Trophoblast cell (in vitro differentiated cells and primary cell): ENCODE measurements around the gene HDAC8.

Experiments used
- DNase-seq, 2 donors: peaks; one replicate each; pipeline ENCODE4 v3.0.0-alpha.2; 2016
- H2AFZ ChIP-seq: 2 replicates; pipeline ENCODE4 v1.6.1; 2013; ENCODE audit warnings: low read length, moderate library complexity, mild to moderate bottlenecking; ENCODE audit not compliant: insufficient read depth, poor library complexity
- H2AK5ac ChIP-seq: 2 replicates; pipeline ENCODE4 v1.6.1; 2013; ENCODE audit warnings: mild to moderate bottlenecking, low read length
- H2BK120ac ChIP-seq: 2 replicates; pipeline ENCODE4 v1.6.1; 2013; ENCODE audit warnings: low read length, mild to moderate bottlenecking, moderate library complexity; ENCODE audit not compliant: insufficient read depth, poor library complexity
- H2BK12ac ChIP-seq: 2 replicates; pipeline ENCODE4 v1.6.1; 2013; ENCODE audit warnings: mild to moderate bottlenecking, low read length, moderate library complexity
- H2BK5ac ChIP-seq: 2 replicates; pipeline ENCODE4 v1.6.1; 2013; ENCODE audit warnings: low read length, low read depth, moderate library complexity, mild to moderate bottlenecking; ENCODE audit not compliant: poor library complexity
- H3K14ac ChIP-seq: 2 replicates; pipeline ENCODE4 v1.6.1; 2013; ENCODE audit warnings: mild to moderate bottlenecking, low read length
- H3K18ac ChIP-seq: 2 replicates; pipeline ENCODE4 v1.6.1; 2013; ENCODE audit warnings: mild to moderate bottlenecking, low read length
- H3K23ac ChIP-seq: 2 replicates; pipeline ENCODE4 v1.6.1; 2013; ENCODE audit warnings: low read length
- H3K27ac ChIP-seq: 2 replicates; pipeline ENCODE4 v1.5.1; 2013; ENCODE audit warnings: low read depth, mild to moderate bottlenecking, inconsistent platforms, low read length, moderate library complexity
- H3K27me3 ChIP-seq: 2 replicates; pipeline ENCODE4 v1.6.1; 2013; ENCODE audit warnings: inconsistent platforms, mild to moderate bottlenecking, low read length, moderate library complexity; ENCODE audit not compliant: insufficient read depth
- H3K36me3 ChIP-seq, 2 experiments: 1 replicate in 1 of 2; 2 replicates in 1 of 2; pipeline ENCODE4 v1.6.1; 2013; ENCODE audit warnings: low read length in 2 of 2, mild to moderate bottlenecking in 2 of 2, moderate library complexity in 1 of 2; ENCODE audit not compliant: insufficient read depth in 2 of 2, control insufficient read depth in 1 of 2
- H3K4ac ChIP-seq: 2 replicates; pipeline ENCODE4 v1.6.1; 2013; ENCODE audit warnings: low read depth, mild to moderate bottlenecking, low read length, moderate library complexity
- H3K4me1 ChIP-seq, 2 experiments: 1 replicate in 1 of 2; 2 replicates in 1 of 2; pipeline ENCODE4 v1.6.1; 2013; ENCODE audit warnings: low read length in 2 of 2, mild to moderate bottlenecking in 2 of 2, moderate library complexity in 1 of 2; ENCODE audit not compliant: insufficient read depth in 2 of 2, control insufficient read depth in 1 of 2
- H3K4me2 ChIP-seq: 2 replicates; pipeline ENCODE4 v1.6.1; 2013; ENCODE audit warnings: inconsistent platforms, mild to moderate bottlenecking, low read length, moderate library complexity
- H3K4me3 ChIP-seq: 2 replicates; pipeline ENCODE4 v1.5.1; 2013; ENCODE audit warnings: mild to moderate bottlenecking, low read depth, low read length, inconsistent platforms
- H3K79me1 ChIP-seq: one replicate; pipeline ENCODE4 v1.6.1; 2013; ENCODE audit warnings: low read length
- H3K79me2 ChIP-seq: 2 replicates; pipeline ENCODE4 v1.6.1; 2013; ENCODE audit warnings: low read length, mild to moderate bottlenecking; ENCODE audit not compliant: control insufficient read depth, insufficient read depth, poor library complexity
- H3K9ac ChIP-seq: 2 replicates; pipeline ENCODE4 v1.6.1; 2013; ENCODE audit warnings: mild to moderate bottlenecking, low read length
- H3K9me3 ChIP-seq: 2 replicates; pipeline ENCODE4 v1.6.1; 2013; ENCODE audit warnings: low read depth, mild to moderate bottlenecking, control low read depth, inconsistent platforms, low read length; ENCODE audit not compliant: insufficient read depth
- H4K12ac ChIP-seq: 2 replicates; pipeline ENCODE4 v1.6.1; 2013; ENCODE audit warnings: low read depth, mild to moderate bottlenecking, low read length, moderate library complexity
- H4K8ac ChIP-seq: 2 replicates; pipeline ENCODE4 v1.6.1; 2013; ENCODE audit warnings: low read depth, mild to moderate bottlenecking, low read length, moderate library complexity
- H4K91ac ChIP-seq: one replicate; pipeline ENCODE4 v1.6.1; 2013; ENCODE audit warnings: low read depth, mild to moderate bottlenecking, low read length, moderate library complexity
- WGBS: extraction: QIAGEN DNeasy Blood & Tissue Kit; methylation state at CpG from one replicate; pipeline ENCODE4 v1.1.7; 2013; ENCODE audit warnings: missing lambda C conversion rate; ENCODE audit not compliant: insufficient read length, insufficient coverage; ENCODE audit errors: extremely low coverage; 5-methylcytosine and 5-hydroxymethylcytosine counted together

HDAC8 gene

DNA sequence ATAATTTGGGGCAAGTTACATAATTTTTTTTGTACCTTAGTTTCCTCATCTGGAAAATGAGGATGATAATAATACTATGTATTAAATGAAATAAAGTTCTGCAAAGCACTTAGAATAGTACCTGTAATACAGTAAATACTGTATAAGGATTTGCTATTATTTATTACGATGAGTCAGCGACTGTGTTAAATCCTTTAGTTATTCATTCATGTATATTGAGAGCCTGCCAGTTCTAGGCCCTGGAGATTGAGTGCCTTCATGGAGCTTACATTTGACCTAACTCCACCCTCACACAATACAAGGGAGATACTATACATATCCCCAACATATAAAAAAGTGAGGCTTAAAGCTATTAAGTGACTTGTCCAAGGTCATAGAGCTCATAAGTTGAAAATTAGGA is 199.9 kb downstream of the HDAC8 start:
- H4K12ac ChIP-seq, result no peak overlapping the region
- no peaks in the 10 kb centered on the region for H3K79me1 ChIP-seq
- H3K36me3 ChIP-seq, result no peaks in the 10 kb centered on the region
- no peak overlapping the region for H4K91ac ChIP-seq
- H3K79me2 ChIP-seq, result no peaks in the 10 kb centered on the region
- no peak overlapping the region for H3K4me3 ChIP-seq
- H3K9ac ChIP-seq, result no peak overlapping the region
- H4K8ac ChIP-seq, result no peak overlapping the region
- H2BK5ac ChIP-seq, result no peak overlapping the region
- no peaks in the 10 kb centered on the region for H3K27me3 ChIP-seq
- H2AFZ ChIP-seq, result no peak overlapping the region
- no peak overlapping the region for H3K14ac ChIP-seq
- no peak overlapping the region for H2BK120ac ChIP-seq
- no peak overlapping the region for H3K27ac ChIP-seq
- H2AK5ac ChIP-seq, result no peak overlapping the region
- no peak overlapping the region for H3K18ac ChIP-seq
- WGBS, result no CpG with 5 or more reads among the region's 2 CpGs
- H3K4me1 ChIP-seq, result no peaks in the 10 kb centered on the region
- H3K23ac ChIP-seq, result no peak overlapping the region
- H2BK12ac ChIP-seq, result no peak overlapping the region
- no peak overlapping the region for H3K4ac ChIP-seq
- no peaks in the 10 kb centered on the region for H3K9me3 ChIP-seq
- H3K4me2 ChIP-seq, result no peak overlapping the region
- no peak for DNase-seq

DNA sequence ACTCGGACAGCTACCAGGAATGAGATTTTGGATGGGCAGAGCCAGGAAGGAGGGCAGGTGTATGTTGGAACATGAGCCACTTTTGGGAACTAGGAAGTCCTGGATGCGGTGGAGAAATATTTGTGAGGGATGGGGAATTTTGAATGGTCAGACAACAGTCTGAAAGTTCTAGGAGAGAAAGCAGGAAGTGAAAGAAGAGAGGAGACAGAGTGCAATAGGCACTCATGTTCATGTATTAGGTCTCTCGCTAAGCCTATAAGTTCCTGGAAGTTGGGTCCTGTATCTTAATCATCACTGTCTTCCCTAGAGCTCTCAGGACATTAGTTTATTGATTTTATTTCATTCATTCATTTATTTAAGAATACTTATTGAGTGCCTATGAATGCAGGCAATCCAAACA is 201.2 kb downstream of the HDAC8 start:
- no peak overlapping the region for H2AFZ ChIP-seq
- no peaks in the 10 kb centered on the region for H3K4me1 ChIP-seq
- H3K14ac ChIP-seq, result no peak overlapping the region
- H3K27ac ChIP-seq, result no peak overlapping the region
- no peak overlapping the region for H2BK120ac ChIP-seq
- H3K36me3 ChIP-seq, result no peaks in the 10 kb centered on the region
- no peak overlapping the region for H4K8ac ChIP-seq
- no peak overlapping the region for H3K4ac ChIP-seq
- no peak overlapping the region for H3K4me3 ChIP-seq
- no peak overlapping the region for H3K23ac ChIP-seq
- H2BK12ac ChIP-seq, result no peak overlapping the region
- no peak overlapping the region for H4K91ac ChIP-seq
- no peak overlapping the region for H3K9ac ChIP-seq
- H3K79me1 ChIP-seq, result no peaks in the 10 kb centered on the region
- no peaks in the 10 kb centered on the region for H3K9me3 ChIP-seq
- no peak overlapping the region for H3K18ac ChIP-seq
- no peaks in the 10 kb centered on the region for H3K79me2 ChIP-seq
- H3K27me3 ChIP-seq, result no peaks in the 10 kb centered on the region
- no peak overlapping the region for H4K12ac ChIP-seq
- no peak for DNase-seq
- no peak overlapping the region for H3K4me2 ChIP-seq
- no CpG with 5 or more reads among the region's 3 CpGs for WGBS
- H2BK5ac ChIP-seq, result no peak overlapping the region
- H2AK5ac ChIP-seq, result no peak overlapping the region

DNA sequence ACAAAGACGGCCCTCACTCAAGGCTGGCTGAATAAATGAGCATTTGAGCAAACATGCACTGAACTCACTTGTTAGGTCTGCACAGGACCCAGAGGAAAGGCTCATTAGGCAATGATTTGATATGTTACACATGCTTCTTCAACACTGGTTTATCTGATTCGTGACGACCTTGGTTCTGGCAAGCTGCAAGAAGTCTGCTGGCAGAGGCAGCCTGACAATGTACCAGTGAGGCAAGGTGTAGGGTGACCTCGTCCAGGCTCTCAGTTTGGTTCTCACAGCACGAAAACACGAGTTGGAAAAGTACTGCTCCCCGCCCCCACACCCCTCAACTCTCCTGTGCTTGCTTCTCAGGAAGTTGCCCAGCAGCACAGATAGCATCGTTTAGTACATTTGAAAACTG is 203.8 kb downstream of the HDAC8 start:
- no peaks in the 10 kb centered on the region for H3K79me2 ChIP-seq
- H3K4me2 ChIP-seq, result no peak overlapping the region
- H3K4me3 ChIP-seq, result no peak overlapping the region
- no peak overlapping the region for H3K27ac ChIP-seq
- no peak overlapping the region for H2AFZ ChIP-seq
- H3K79me1 ChIP-seq, result no peaks in the 10 kb centered on the region
- no peak overlapping the region for H4K91ac ChIP-seq
- no peak overlapping the region for H3K18ac ChIP-seq
- no peak overlapping the region for H2BK120ac ChIP-seq
- no peak overlapping the region for H3K9ac ChIP-seq
- no peaks in the 10 kb centered on the region for H3K9me3 ChIP-seq
- WGBS, result no CpG with 5 or more reads among the region's 8 CpGs
- no peak overlapping the region for H2AK5ac ChIP-seq
- H3K27me3 ChIP-seq, result no peaks in the 10 kb centered on the region
- H4K8ac ChIP-seq, result no peak overlapping the region
- no peak overlapping the region for H3K14ac ChIP-seq
- H2BK5ac ChIP-seq, result no peak overlapping the region
- H3K4ac ChIP-seq, result no peak overlapping the region
- no peaks in the 10 kb centered on the region for H3K4me1 ChIP-seq
- H4K12ac ChIP-seq, result no peak overlapping the region
- H2BK12ac ChIP-seq, result no peak overlapping the region
- H3K36me3 ChIP-seq, result no peaks in the 10 kb centered on the region
- H3K23ac ChIP-seq, result no peak overlapping the region
- no peak for DNase-seq

DNA sequence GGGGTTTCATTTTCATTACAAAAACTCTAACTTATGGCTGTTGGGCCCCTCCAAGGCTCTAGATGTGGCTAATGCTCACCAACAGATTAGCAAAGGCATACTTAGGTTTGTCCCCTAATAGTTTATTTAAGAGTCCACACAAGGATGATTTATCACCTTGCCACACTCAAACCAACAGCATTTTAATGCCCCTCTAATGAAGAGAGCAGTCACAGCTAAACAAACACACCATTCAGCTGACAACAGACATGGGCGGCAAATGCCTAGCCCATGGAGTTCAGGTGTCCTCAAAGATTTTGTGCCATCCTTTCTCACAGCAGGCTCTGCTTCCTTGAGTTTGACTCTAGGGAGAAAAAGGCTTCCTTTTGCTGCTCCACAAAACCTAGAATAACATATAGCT is 205.1 kb downstream of the HDAC8 start:
- Histone ChIP-seq H3K9ac (no peak overlapping the region), H3K27ac (no peak overlapping the region), H3K79me2 (no peaks in the 10 kb centered on the region), H3K14ac (no peak overlapping the region), H3K4me2 (no peak overlapping the region), H3K9me3 (no peaks in the 10 kb centered on the region), H3K79me1 (no peaks in the 10 kb centered on the region), H3K4me3 (no peak overlapping the region), H3K27me3 (no peaks in the 10 kb centered on the region), H3K23ac (no peak overlapping the region), H2BK120ac (no peak overlapping the region), H3K36me3 (no peaks in the 10 kb centered on the region), H2BK12ac (no peak overlapping the region), H4K12ac (no peak overlapping the region), H2BK5ac (no peak overlapping the region), H3K4ac (no peak overlapping the region), H3K18ac (no peak overlapping the region), H2AFZ (no peak overlapping the region), H4K91ac (no peak overlapping the region), H3K4me1 (no peaks in the 10 kb centered on the region), H4K8ac (no peak overlapping the region), H2AK5ac (no peak overlapping the region)
- no CpG with 5 or more reads among the region's 1 CpG for WGBS
- no peak for DNase-seq
